IMR-90 (cell line): Measurements from ENCODE around the gene TLCD1. TPM values are rescaled to one million over a fixed set of nuclear protein-coding genes. Genes with fewer than 3 reads are reported as not detected.
"Not testable (repeated sequence)": the region's sequence is repeated elsewhere in the genome, so short reads cannot be mapped to it uniquely, and the experiment has no call there.

Experiments used
- ATAC-seq: fragments of 200-7000 bp; cut with Tn5 transposase; 2 replicates; pipeline ENCODE4 v1.9.1; 2020; ENCODE audit warnings: low read depth, mild to moderate bottlenecking, moderate library complexity
- BruUV-seq: library from RNA; stranded (reverse); fragments of 400-500 nt; replicated peaks from 2 replicates; lab custom pipeline; 2021; lab: Mats Ljungman, UMichigan
- CTCF ChIA-PET: fragments of 300-600 bp; formaldehyde crosslinking; extraction: SDS; loops from one replicate; lab custom pipeline; 2021; ENCODE audit warnings: antibody characterized with exemption; lab: Yijun Ruan, JAX
- POLR2A ChIA-PET: fragments of 300-600 bp; sonication (Branson Sonifier 250); formaldehyde crosslinking; loops from one replicate; lab custom pipeline; 2022; ENCODE audit warnings: antibody characterized with exemption; ENCODE audit not compliant: unreplicated experiment; lab: Charles Lee
- DNase-seq: peaks from one replicate; pipeline ENCODE4 v3.0.0; 2013
- H2AFZ ChIP-seq: replicated peaks from 2 replicates; pipeline ENCODE3; 2013; ENCODE audit warnings: low read length, mild to moderate bottlenecking; ENCODE audit not compliant: poor library complexity
- H2AK5ac ChIP-seq: 2 replicates; pipeline ENCODE4 v1.6.1; 2013; ENCODE audit warnings: low read depth, low read length, inconsistent platforms
- H2AK9ac ChIP-seq: replicated peaks from 2 replicates; pipeline ENCODE3; 2013; ENCODE audit warnings: mild to moderate bottlenecking, low read depth, low read length, moderate library complexity; ENCODE audit not compliant: poor library complexity
- H2BK120ac ChIP-seq: 2 replicates; pipeline ENCODE4 v1.6.1; 2013; ENCODE audit warnings: low read depth, low read length, inconsistent platforms
- H2BK15ac ChIP-seq: 3 replicates; pipeline ENCODE4 v1.6.1; 2013; ENCODE audit warnings: low read depth, low read length, inconsistent platforms
- H2BK20ac ChIP-seq: 2 replicates; pipeline ENCODE4 v1.6.1; 2013; ENCODE audit warnings: low read depth, mild to moderate bottlenecking, inconsistent platforms, low read length, moderate library complexity
- H2BK5ac ChIP-seq: 2 replicates; pipeline ENCODE4 v1.6.1; 2013; ENCODE audit warnings: mild to moderate bottlenecking, low read depth, low read length, inconsistent platforms; ENCODE audit not compliant: poor library complexity, severe bottlenecking
- H3K14ac ChIP-seq: replicated peaks from 2 replicates; pipeline ENCODE4 v1.6.1; 2013; ENCODE audit warnings: low read depth, low read length, inconsistent platforms
- H3K18ac ChIP-seq: 2 replicates; pipeline ENCODE4 v1.6.1; 2013; ENCODE audit warnings: low read depth, low read length, control low read depth
- H3K23ac ChIP-seq: 2 replicates; pipeline ENCODE4 v1.6.1; 2013; ENCODE audit warnings: low read depth, low read length, inconsistent platforms
- H3K27ac ChIP-seq: 2 replicates; pipeline ENCODE4 v1.5.1; 2013; ENCODE audit warnings: mild to moderate bottlenecking, control low read depth, low read length; ENCODE audit not compliant: insufficient read depth
- H3K27me3 ChIP-seq: 2 replicates; pipeline ENCODE4 v1.6.1; 2013; ENCODE audit warnings: low read length; ENCODE audit not compliant: control insufficient read depth, insufficient read depth
- H3K36me3 ChIP-seq: 2 replicates; pipeline ENCODE4 v1.6.1; 2013; ENCODE audit warnings: low read length, mixed read lengths; ENCODE audit not compliant: control insufficient read depth, insufficient read depth
- H3K4ac ChIP-seq: 2 replicates; pipeline ENCODE4 v1.6.1; 2013; ENCODE audit warnings: low read depth, low read length, inconsistent platforms
- H3K4me1 ChIP-seq: 2 replicates; pipeline ENCODE4 v1.6.1; 2013; ENCODE audit warnings: low read length, mixed read lengths; ENCODE audit not compliant: control insufficient read depth, insufficient read depth
- H3K4me2 ChIP-seq: 2 replicates; pipeline ENCODE4 v1.6.1; 2013; ENCODE audit warnings: low read depth, mild to moderate bottlenecking, control low read depth, low read length, moderate library complexity
- H3K4me3 ChIP-seq: 2 replicates; pipeline ENCODE4 v1.5.1; 2013; ENCODE audit warnings: low read depth, mild to moderate bottlenecking, control low read depth, low read length, moderate library complexity; ENCODE audit not compliant: insufficient read depth
- H3K56ac ChIP-seq: 2 replicates; pipeline ENCODE4 v1.6.1; 2013; ENCODE audit warnings: low read length, inconsistent platforms; ENCODE audit not compliant: insufficient read depth; ENCODE audit errors: extremely low read depth
- H3K79me1 ChIP-seq, 2 experiments: 2 replicates each; pipeline ENCODE4 v1.6.1; 2013; ENCODE audit warnings: low read length in 2 of 2, inconsistent platforms in 1 of 2, low read depth in 1 of 2
- H3K9ac ChIP-seq: 2 replicates; pipeline ENCODE4 v1.6.1; 2013; ENCODE audit warnings: low read depth, low read length, control low read depth
- H3K9me1 ChIP-seq: 2 replicates; pipeline ENCODE4 v1.6.1; 2013; ENCODE audit warnings: low read length, inconsistent platforms; ENCODE audit not compliant: insufficient read depth
- H3K9me3 ChIP-seq: 2 replicates; pipeline ENCODE4 v1.6.1; 2013; ENCODE audit warnings: low read length; ENCODE audit not compliant: control insufficient read depth, insufficient read depth
- H4K20me1 ChIP-seq: 2 replicates; pipeline ENCODE4 v1.6.1; 2013; ENCODE audit warnings: low read length, inconsistent platforms; ENCODE audit not compliant: insufficient read depth
- H4K5ac ChIP-seq: 2 replicates; pipeline ENCODE4 v1.6.1; 2013; ENCODE audit warnings: mild to moderate bottlenecking, low read depth, low read length, control low read depth
- H4K8ac ChIP-seq, 2 experiments: 2 replicates each; pipeline ENCODE4 v1.6.1; 2013; ENCODE audit warnings: low read depth in 2 of 2, low read length in 2 of 2, control low read depth in 1 of 2, inconsistent platforms in 1 of 2
- H4K91ac ChIP-seq: 2 replicates; pipeline ENCODE4 v1.6.1; 2013; ENCODE audit warnings: low read depth, low read length, inconsistent platforms; ENCODE audit not compliant: insufficient read depth
- RCOR1 ChIP-seq: IDR thresholded peaks from 2 replicates; pipeline ENCODE4 v1.6.1; 2012; ENCODE audit warnings: mild to moderate bottlenecking, low read length, improper control_type of control experiment; ENCODE audit not compliant: insufficient replicate concordance
- WGBS, 2 experiments: methylation state at CpG; one replicate each; pipeline versions ENCODE4 v1.1.5 to v1.1.7; 2013; ENCODE audit warnings: missing lambda C conversion rate in 2 of 2; ENCODE audit not compliant: insufficient read length in 1 of 2; ENCODE audit errors: extremely low coverage in 2 of 2; 5-methylcytosine and 5-hydroxymethylcytosine counted together
- dilution Hi-C: fragments of 300-500 bp; cut with HindIII; formaldehyde crosslinking; loops from one replicate; pipeline ENCODE4 v1.14.3; 2018; ENCODE audit warnings: low sequenced_read_pairs; ENCODE audit not compliant: unreplicated experiment
- in situ Hi-C: fragments of 300-500 bp; cut with MboI; formaldehyde crosslinking; loops from 3 replicates; pipeline ENCODE4 v1.14.3; 2019; ENCODE audit warnings: low sequenced_read_pairs, inconsistent platforms, mixed read lengths
- intact Hi-C: fragments of 100-400 bp; cut with micrococcal nuclease; formaldehyde crosslinking; loops from 2 replicates; pipeline ENCODE4 v1.10.0; 2022
- polyA plus RNA-seq, 3 experiments: library from polyadenylated mRNA; depleted of rRNA; stranded (reverse); fragments of >200 nt; gene quantifications; 2 replicates each; pipeline ENCODE4 v1.2.3, GENCODE V29; 2012; ENCODE audit warnings: low replicate concordance in 1 of 3
- total RNA-seq: library from RNA; depleted of rRNA; stranded (reverse); fragments of >200 nt; gene quantifications from 2 replicates; pipeline ENCODE4 v1.2.3, GENCODE V29; 2012

TLCD1 gene
- total and polyA plus RNA-seq, 2 of the 4 experiments (the other 2 are of a cell fraction), result 3.6 to 9.3 TPM

DNA sequence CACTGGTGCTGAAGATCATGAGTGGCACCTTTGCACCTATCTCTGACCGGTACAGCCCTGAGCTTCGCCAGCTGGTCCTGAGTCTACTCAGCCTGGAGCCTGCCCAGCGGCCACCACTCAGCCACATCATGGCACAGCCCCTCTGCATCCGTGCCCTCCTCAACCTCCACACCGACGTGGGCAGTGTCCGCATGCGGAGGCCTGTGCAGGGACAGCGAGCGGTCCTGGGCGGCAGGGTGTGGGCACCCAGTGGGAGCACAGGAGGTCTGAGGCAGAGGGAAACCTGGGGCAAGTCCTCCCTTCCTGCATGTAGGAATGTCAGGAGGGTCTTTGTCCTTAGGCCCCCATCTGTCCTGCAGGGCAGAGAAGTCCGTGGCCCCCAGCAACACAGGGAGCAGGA, 11.3 kb upstream of the TLCD1 start (continued):
- TF ChIP-seq RCOR1, result no peak

DNA sequence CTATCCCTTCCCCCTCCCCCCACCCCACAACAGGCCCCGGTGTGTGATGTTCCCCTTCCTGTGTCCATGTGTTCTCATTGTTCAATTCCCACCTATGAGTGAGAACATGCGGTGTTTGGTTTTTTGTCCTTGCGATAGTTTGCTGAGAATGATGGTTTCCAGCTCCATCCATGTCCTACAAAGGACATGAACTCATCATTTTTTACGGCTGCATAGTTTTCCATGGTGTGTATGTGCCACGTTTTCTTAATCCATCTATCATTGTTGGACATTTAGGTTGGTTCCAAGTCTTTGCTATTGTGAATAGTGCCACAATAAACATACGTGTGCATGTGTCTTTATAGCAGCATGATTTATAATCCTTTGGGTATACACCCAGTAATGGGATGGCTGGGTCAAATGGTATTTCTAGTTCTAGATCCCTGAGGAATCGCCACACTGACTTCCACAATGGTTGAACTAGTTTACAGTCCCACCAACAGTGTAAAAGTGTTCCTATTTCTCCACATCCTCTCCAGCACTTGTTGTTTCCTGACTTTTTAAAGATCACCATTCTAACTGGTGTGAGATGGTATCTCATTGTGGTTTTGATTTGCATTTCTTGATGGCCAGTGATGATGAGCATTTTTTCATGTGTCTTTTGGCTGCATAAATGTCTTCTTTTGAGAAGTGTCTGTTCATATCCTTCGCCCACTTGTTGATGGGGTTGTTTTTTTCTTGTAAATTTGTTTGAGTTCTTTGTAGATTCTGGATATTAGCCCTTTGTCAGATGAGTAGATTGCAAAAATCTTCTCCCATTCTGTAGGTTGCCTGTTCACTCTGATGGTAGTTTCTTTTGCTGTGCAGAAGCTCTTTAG, 10.1 kb upstream of the TLCD1 start:
- in situ Hi-C loops, result loop anchor here (10.0 kb wide), 1 partner anchor 369 kb away; no protein-coding TSS in a partner anchor

More for the DNA sequence above, 10.1 kb upstream of the TLCD1 start:
- H3K36me3 ChIP-seq, BruUV-seq, H3K4me3 ChIP-seq, H3K4ac ChIP-seq, H3K4me2 ChIP-seq, H4K8ac ChIP-seq, H2AK9ac ChIP-seq, H4K91ac ChIP-seq, H3K79me1 ChIP-seq, dilution Hi-C loops, H3K14ac ChIP-seq, H2BK5ac ChIP-seq, H2BK15ac ChIP-seq, H3K18ac ChIP-seq, intact Hi-C loops, H3K27ac ChIP-seq, H3K9me3 ChIP-seq, H3K9me1 ChIP-seq, H4K20me1 ChIP-seq, H2AK5ac ChIP-seq, DNase-seq, H2BK20ac ChIP-seq, H2BK120ac ChIP-seq, H3K56ac ChIP-seq, H3K23ac ChIP-seq, ATAC-seq, H4K5ac ChIP-seq, H2AFZ ChIP-seq, H3K27me3 ChIP-seq, POLR2A ChIA-PET, H3K9ac ChIP-seq, H3K4me1 ChIP-seq: not testable (repeated sequence)
- WGBS, 2 experiments, result no CpG with 5 or more reads among the region's 8 CpGs
- CTCF ChIA-PET, result interaction anchor here (1.5 kb wide), 1 partner anchor 9 kb away, joined by 5 read pairs; no protein-coding TSS in a partner anchor
